ENCODE results near the gene LSP1. TPM values are rescaled to one million over a fixed set of nuclear protein-coding genes. Genes with fewer than 3 reads are reported as not detected.

The LSP1 gene
- total RNA-seq, 1 experiment from 2014 or later: not detected

GRCh38 chr11:1922481-1923081, 69.7 kb downstream of the LSP1 start:
- Histone ChIP-seq H3K4me3 (ENCODE audit: low read depth, low read length, poor library complexity, severe bottlenecking) (no peak overlapping the region), H3K36me3 (ENCODE audit: insufficient read depth, low read length, poor library complexity, severe bottlenecking) (no peaks in the 10 kb centered on the region), H3K4me1 (ENCODE audit: insufficient read depth, low read length, poor library complexity, severe bottlenecking) (no peaks in the 10 kb centered on the region), H3K27me3 (replicated peaks; ENCODE audit: insufficient read depth, low read depth, low read length, poor library complexity) (no peaks in the 10 kb centered on the region), H3K27ac (ENCODE audit: low read depth, low read length, poor library complexity, severe bottlenecking) (no peak overlapping the region), H3K9me3 (ENCODE audit: low read depth, low read length, poor library complexity, severe bottlenecking) (no peaks in the 10 kb centered on the region)
- intact Hi-C loops (cut with micrococcal nuclease; ENCODE audit: unreplicated experiment): loop anchor here (5.0 kb wide), 1 partner anchor 40 kb away; no protein-coding TSS in a partner anchor
- TF ChIP-seq, protein P1, sequence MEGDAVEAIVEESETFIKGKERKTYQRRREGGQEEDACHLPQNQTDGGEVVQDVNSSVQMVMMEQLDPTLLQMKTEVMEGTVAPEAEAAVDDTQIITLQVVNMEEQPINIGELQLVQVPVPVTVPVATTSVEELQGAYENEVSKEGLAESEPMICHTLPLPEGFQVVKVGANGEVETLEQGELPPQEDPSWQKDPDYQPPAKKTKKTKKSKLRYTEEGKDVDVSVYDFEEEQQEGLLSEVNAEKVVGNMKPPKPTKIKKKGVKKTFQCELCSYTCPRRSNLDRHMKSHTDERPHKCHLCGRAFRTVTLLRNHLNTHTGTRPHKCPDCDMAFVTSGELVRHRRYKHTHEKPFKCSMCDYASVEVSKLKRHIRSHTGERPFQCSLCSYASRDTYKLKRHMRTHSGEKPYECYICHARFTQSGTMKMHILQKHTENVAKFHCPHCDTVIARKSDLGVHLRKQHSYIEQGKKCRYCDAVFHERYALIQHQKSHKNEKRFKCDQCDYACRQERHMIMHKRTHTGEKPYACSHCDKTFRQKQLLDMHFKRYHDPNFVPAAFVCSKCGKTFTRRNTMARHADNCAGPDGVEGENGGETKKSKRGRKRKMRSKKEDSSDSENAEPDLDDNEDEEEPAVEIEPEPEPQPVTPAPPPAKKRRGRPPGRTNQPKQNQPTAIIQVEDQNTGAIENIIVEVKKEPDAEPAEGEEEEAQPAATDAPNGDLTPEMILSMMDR (conservative IDR thresholded peaks at IDR 0.05; ENCODE audit: low read depth, low read length): no peak
- no peak for TF ChIP-seq EZH2 (IDR thresholded peaks at IDR 0.05; ENCODE audit: borderline replicate concordance, low read depth, low read length, poor library complexity, severe bottlenecking)
- POLR2A ChIA-PET (ENCODE audit: low non-redundant PET): no interaction called here
- BruUV-seq (replicated peaks): no TSS peak
- CTCF ChIA-PET: no interaction called here
- no peak for DNase-seq (ENCODE audit: low spot score)

GRCh38 chr11:1923201-1923956, 70.5 kb downstream of the LSP1 start:
- H3K27ac ChIP-seq (ENCODE audit: low read depth, low read length, poor library complexity, severe bottlenecking): no peak overlapping the region
- H3K9me3 ChIP-seq (ENCODE audit: low read depth, low read length, poor library complexity, severe bottlenecking): no peaks in the 10 kb centered on the region
- BruUV-seq (replicated peaks): no TSS peak
- H3K4me1 ChIP-seq (ENCODE audit: insufficient read depth, low read length, poor library complexity, severe bottlenecking): no peaks in the 10 kb centered on the region
- CTCF ChIA-PET: no interaction called here
- no peaks in the 10 kb centered on the region for H3K27me3 ChIP-seq (replicated peaks; ENCODE audit: insufficient read depth, low read depth, low read length, poor library complexity)
- TF ChIP-seq EZH2 (IDR thresholded peaks at IDR 0.05; ENCODE audit: borderline replicate concordance, low read depth, low read length, poor library complexity, severe bottlenecking): no peak
- TF ChIP-seq, protein P1 (conservative IDR thresholded peaks at IDR 0.05; ENCODE audit: low read depth, low read length): no peak
- intact Hi-C loops (cut with micrococcal nuclease; ENCODE audit: unreplicated experiment): loop anchor here (5.0 kb wide), 1 partner anchor 41 kb away; no protein-coding TSS in a partner anchor
- no peak for DNase-seq (ENCODE audit: low spot score)
- H3K4me3 ChIP-seq (ENCODE audit: low read depth, low read length, poor library complexity, severe bottlenecking): no peak overlapping the region
- POLR2A ChIA-PET (ENCODE audit: low non-redundant PET): no interaction called here
- no peaks in the 10 kb centered on the region for H3K36me3 ChIP-seq (ENCODE audit: insufficient read depth, low read length, poor library complexity, severe bottlenecking)

- ChIA-PET CTCF (no interaction called here), POLR2A (ENCODE audit: low non-redundant PET) (no interaction called here)
- Histone ChIP-seq H3K4me3 (ENCODE audit: low read depth, low read length, poor library complexity, severe bottlenecking) (no peak overlapping the region), H3K36me3 (ENCODE audit: insufficient read depth, low read length, poor library complexity, severe bottlenecking) (no peaks in the 10 kb centered on the region), H3K9me3 (ENCODE audit: low read depth, low read length, poor library complexity, severe bottlenecking) (no peaks in the 10 kb centered on the region), H3K27me3 (replicated peaks; ENCODE audit: insufficient read depth, low read depth, low read length, poor library complexity) (no peaks in the 10 kb centered on the region), H3K27ac (ENCODE audit: low read depth, low read length, poor library complexity, severe bottlenecking) (no peak overlapping the region), H3K4me1 (ENCODE audit: insufficient read depth, low read length, poor library complexity, severe bottlenecking) (no peaks in the 10 kb centered on the region)
- TF ChIP-seq EZH2 (IDR thresholded peaks at IDR 0.05; ENCODE audit: borderline replicate concordance, low read depth, low read length, poor library complexity, severe bottlenecking): no peak
- TF ChIP-seq, protein P1 (conservative IDR thresholded peaks at IDR 0.05; ENCODE audit: low read depth, low read length): no peak
- DNase-seq (ENCODE audit: low spot score): no peak
- BruUV-seq (replicated peaks): no TSS peak
- intact Hi-C loops (cut with micrococcal nuclease; ENCODE audit: unreplicated experiment): loop anchor here (5.0 kb wide), 1 partner anchor 42 kb away; no protein-coding TSS in a partner anchor
These were observed 71.3 kb downstream of the LSP1 start for GRCh38 chr11:1924181-1924580.

All from A673 (cell line).